Stimulated activated CD4-positive, alpha-beta T cell treated with anti-CD3 and anti-CD28 coated beads, Interleukin-12 subunit alpha, Interleukin-12 subunit beta, amount 100 ng/mL, for 48 hours (primary cell): ENCODE measurements around the gene IMPDH1.
A peak's percentile ranks its signal among the peaks of the same experiment; 100 is the strongest.

Experiments used
- DNase-seq, 3 donors: peaks; one replicate each; pipeline ENCODE4 v3.0.0-alpha.2; 2020; ENCODE audit warnings: low read depth in 2 of 3, low spot score in 1 of 3

IMPDH1 gene

GRCh38 chr7:128389618-128390329, 20.0 kb downstream of the IMPDH1 start:
- no peak for DNase-seq

GRCh38 chr7:128389085-128389617, 20.6 kb downstream of the IMPDH1 start:
- DNase-seq: no peak

- DNase-seq: no peak
These were observed 21.7 kb downstream of the IMPDH1 start for GRCh38 chr7:128388145-128388485.

- peak; percentile 48 to 62 (median 61) for DNase-seq
These were observed 22.3 kb downstream of the IMPDH1 start for GRCh38 chr7:128387216-128388144.

- DNase-seq: no peak
These were observed 23.5 kb downstream of the IMPDH1 start for GRCh38 chr7:128385988-128386925.

GRCh38 chr7:128384726-128385125, 25.1 kb downstream of the IMPDH1 start:
- no peak for DNase-seq

- DNase-seq: no peak
These were observed 26.0 kb downstream of the IMPDH1 start for GRCh38 chr7:128383776-128384175.

GRCh38 chr7:128381161-128381821, 28.5 kb downstream of the IMPDH1 start:
- DNase-seq: peak in 2 of 3 donors; percentile 21 to 52

- no peak for DNase-seq
These were observed 29.2 kb downstream of the IMPDH1 start for GRCh38 chr7:128380483-128381106.

- no peak for DNase-seq
These were observed 29.8 kb downstream of the IMPDH1 start for GRCh38 chr7:128379900-128380479.

GRCh38 chr7:128378637-128379036, 31.1 kb downstream of the IMPDH1 start:
- DNase-seq: no peak

- DNase-seq: no peak
These were observed 33.7 kb downstream of the IMPDH1 start for GRCh38 chr7:128376077-128376476.

- DNase-seq: no peak
These were observed 35.7 kb downstream of the IMPDH1 start for GRCh38 chr7:128374041-128374440.

GRCh38 chr7:128373606-128374005, 36.2 kb downstream of the IMPDH1 start:
- no peak for DNase-seq

GRCh38 chr7:128370491-128370890, 39.3 kb downstream of the IMPDH1 start:
- DNase-seq: no peak

GRCh38 chr7:128366986-128367385, 42.8 kb downstream of the IMPDH1 start:
- no peak for DNase-seq

GRCh38 chr7:128366300-128366699, 43.5 kb downstream of the IMPDH1 start:
- no peak for DNase-seq

- no peak for DNase-seq
These were observed 44.4 kb downstream of the IMPDH1 start for GRCh38 chr7:128365432-128365831.

- no peak for DNase-seq
These were observed 45.5 kb downstream of the IMPDH1 start for GRCh38 chr7:128364166-128364870.
